Neural cell (in vitro differentiated cells): ENCODE results near the gene TMEM170A. TPM values are rescaled to one million over a fixed set of nuclear protein-coding genes. Genes with fewer than 3 reads are reported as not detected.

ENCODE experiments used
- H2AFZ ChIP-seq: fragments of 200-600, 300-800 bp; sonication (generic), shearing (Covaris generic); 2 replicates; pipeline ENCODE4 v1.6.0; 2014; ENCODE audit warnings: low read depth, mild to moderate bottlenecking, antibody characterized with exemption, low read length, moderate library complexity
- H3F3A ChIP-seq: fragments of 200-600 bp; shearing (Covaris generic); 2 replicates; pipeline ENCODE4 v1.6.1; 2016; ENCODE audit warnings: mild to moderate bottlenecking, moderate library complexity, mixed read lengths, antibody characterized with exemption, low read length; ENCODE audit not compliant: insufficient read depth, poor library complexity, severe bottlenecking
- H3K27ac ChIP-seq: fragments of 200-600, 300-800 bp; sonication (generic), shearing (Covaris generic); 2 replicates; pipeline ENCODE4 v1.5.1; 2014; ENCODE audit warnings: mild to moderate bottlenecking, low read length, moderate library complexity
- H3K27me3 ChIP-seq: fragments of 300-800, 200-600 bp; sonication (generic), shearing (Covaris generic); 2 replicates; pipeline ENCODE4 v1.6.0; 2014; ENCODE audit warnings: mild to moderate bottlenecking, low read depth, low read length, moderate library complexity; ENCODE audit not compliant: insufficient read depth
- H3K36me3 ChIP-seq: fragments of 300-800, 200-600 bp; sonication (generic), shearing (Covaris generic); 2 replicates; pipeline ENCODE4 v1.5.1; 2014; ENCODE audit warnings: mild to moderate bottlenecking, antibody characterized with exemption, low read length, moderate library complexity; ENCODE audit not compliant: insufficient read depth
- H3K4me2 ChIP-seq: fragments of 300-800, 200-600 bp; sonication (generic), shearing (Covaris generic); 2 replicates; pipeline ENCODE4 v1.6.0; 2014; ENCODE audit warnings: mild to moderate bottlenecking, low read length
- H3K4me3 ChIP-seq: fragments of 300-800, 200-600 bp; sonication (generic), shearing (Covaris generic); 2 replicates; pipeline ENCODE4 v1.5.1; 2014; ENCODE audit warnings: mild to moderate bottlenecking, low read length, moderate library complexity
- H3K79me2 ChIP-seq: fragments of 200-600 bp; shearing (Covaris generic); replicated peaks from 2 replicates; pipeline ENCODE4 v1.6.0; 2014; ENCODE audit warnings: mild to moderate bottlenecking, low read length, moderate library complexity; ENCODE audit not compliant: insufficient read depth
- H3K9ac ChIP-seq: fragments of 300-800, 200-600 bp; sonication (generic), shearing (Covaris generic); 2 replicates; pipeline ENCODE4 v1.6.1; 2016; ENCODE audit warnings: mild to moderate bottlenecking, low read length, mixed read lengths
- H3K9me2 ChIP-seq: fragments of 200-600 bp; shearing (Covaris generic); 2 replicates; pipeline ENCODE4 v1.6.1; 2016; ENCODE audit warnings: mild to moderate bottlenecking, low read length, mixed read lengths; ENCODE audit not compliant: insufficient read depth
- H3K9me3 ChIP-seq: fragments of 200-600, 300-800 bp; sonication (generic), shearing (Covaris generic); 2 replicates; pipeline ENCODE4 v1.6.1; 2016; ENCODE audit warnings: mild to moderate bottlenecking, mixed run types, low read length, moderate library complexity, mixed read lengths
- H4K20me1 ChIP-seq: fragments of 200-600 bp; shearing (Covaris generic); 2 replicates; pipeline ENCODE4 v1.6.1; 2016; ENCODE audit warnings: mild to moderate bottlenecking, mixed run types; ENCODE audit not compliant: insufficient read depth
- CTCF ChIP-seq: fragments of 450-650 bp; IDR thresholded peaks from 2 replicates; pipeline ENCODE4 v1.5.1; 2014; ENCODE audit warnings: antibody characterized with exemption, mild to moderate bottlenecking, moderate library complexity; ENCODE audit not compliant: poor library complexity, severe bottlenecking
- EP300 ChIP-seq: fragments of 450-650 bp; conservative IDR thresholded peaks from 2 replicates; pipeline ENCODE4 v1.6.1; 2014; ENCODE audit warnings: antibody characterized with exemption, mild to moderate bottlenecking, moderate library complexity; ENCODE audit not compliant: poor library complexity, severe bottlenecking
- EZH2 ChIP-seq: fragments of 200-600, 300-800 bp; shearing (Covaris generic), sonication (generic); IDR thresholded peaks from 2 replicates; pipeline ENCODE4 v1.6.1; 2014; ENCODE audit warnings: antibody characterized with exemption, low read length, borderline replicate concordance, mild to moderate bottlenecking; ENCODE audit not compliant: insufficient read depth, poor library complexity, severe bottlenecking
- MXI1 ChIP-seq: fragments of 450-650 bp; conservative IDR thresholded peaks from 2 replicates; pipeline ENCODE4 v1.6.1; 2014; ENCODE audit warnings: antibody characterized with exemption, mild to moderate bottlenecking; ENCODE audit not compliant: poor library complexity, severe bottlenecking
- POLR2AphosphoS5 ChIP-seq: IDR thresholded peaks from 2 replicates; pipeline ENCODE4 v1.6.1; 2012
- RAD21 ChIP-seq: fragments of 450-650 bp; conservative IDR thresholded peaks from 2 replicates; pipeline ENCODE4 v1.6.1; 2014; ENCODE audit warnings: antibody characterized with exemption, mild to moderate bottlenecking, moderate library complexity
- SMC3 ChIP-seq: fragments of 450-650 bp; conservative IDR thresholded peaks from 2 replicates; pipeline ENCODE4 v1.6.1; 2014; ENCODE audit warnings: antibody characterized with exemption, mild to moderate bottlenecking, moderate library complexity; ENCODE audit not compliant: poor library complexity
- TAF1 ChIP-seq: IDR thresholded peaks from 2 replicates; pipeline ENCODE4 v1.6.1; 2012; ENCODE audit warnings: low read depth
- polyA plus RNA-seq: library from polyadenylated mRNA; depleted of rRNA; stranded (reverse); fragments of >200 nt; gene quantifications from 2 replicates; pipeline ENCODE4 v1.2.3, GENCODE V29; 2014
- TF ChIP-seq, protein P1 (sequence below): IDR thresholded peaks from 2 replicates; pipeline ENCODE4 v1.6.1; 2012; ENCODE audit warnings: borderline replicate concordance

The TMEM170A gene
- polyA plus RNA-seq, 1 donor from 2014 or later, result 35.9 TPM

GRCh38 chr16:75446416-75446815, 18.1 kb downstream of the TMEM170A start:
- no peaks in the 10 kb centered on the region for H3F3A ChIP-seq
- no peaks in the 10 kb centered on the region for H3K79me2 ChIP-seq
- no peak overlapping the region for H3K4me3 ChIP-seq
- H3K27me3 ChIP-seq, result no peaks in the 10 kb centered on the region
- no peak overlapping the region for H3K27ac ChIP-seq
- H3K4me2 ChIP-seq, result no peak overlapping the region
- no peak overlapping the region for H2AFZ ChIP-seq
- H3K36me3 ChIP-seq, result no peaks in the 10 kb centered on the region
- no peaks in the 10 kb centered on the region for H3K9me2 ChIP-seq
- TF ChIP-seq, protein P1, sequence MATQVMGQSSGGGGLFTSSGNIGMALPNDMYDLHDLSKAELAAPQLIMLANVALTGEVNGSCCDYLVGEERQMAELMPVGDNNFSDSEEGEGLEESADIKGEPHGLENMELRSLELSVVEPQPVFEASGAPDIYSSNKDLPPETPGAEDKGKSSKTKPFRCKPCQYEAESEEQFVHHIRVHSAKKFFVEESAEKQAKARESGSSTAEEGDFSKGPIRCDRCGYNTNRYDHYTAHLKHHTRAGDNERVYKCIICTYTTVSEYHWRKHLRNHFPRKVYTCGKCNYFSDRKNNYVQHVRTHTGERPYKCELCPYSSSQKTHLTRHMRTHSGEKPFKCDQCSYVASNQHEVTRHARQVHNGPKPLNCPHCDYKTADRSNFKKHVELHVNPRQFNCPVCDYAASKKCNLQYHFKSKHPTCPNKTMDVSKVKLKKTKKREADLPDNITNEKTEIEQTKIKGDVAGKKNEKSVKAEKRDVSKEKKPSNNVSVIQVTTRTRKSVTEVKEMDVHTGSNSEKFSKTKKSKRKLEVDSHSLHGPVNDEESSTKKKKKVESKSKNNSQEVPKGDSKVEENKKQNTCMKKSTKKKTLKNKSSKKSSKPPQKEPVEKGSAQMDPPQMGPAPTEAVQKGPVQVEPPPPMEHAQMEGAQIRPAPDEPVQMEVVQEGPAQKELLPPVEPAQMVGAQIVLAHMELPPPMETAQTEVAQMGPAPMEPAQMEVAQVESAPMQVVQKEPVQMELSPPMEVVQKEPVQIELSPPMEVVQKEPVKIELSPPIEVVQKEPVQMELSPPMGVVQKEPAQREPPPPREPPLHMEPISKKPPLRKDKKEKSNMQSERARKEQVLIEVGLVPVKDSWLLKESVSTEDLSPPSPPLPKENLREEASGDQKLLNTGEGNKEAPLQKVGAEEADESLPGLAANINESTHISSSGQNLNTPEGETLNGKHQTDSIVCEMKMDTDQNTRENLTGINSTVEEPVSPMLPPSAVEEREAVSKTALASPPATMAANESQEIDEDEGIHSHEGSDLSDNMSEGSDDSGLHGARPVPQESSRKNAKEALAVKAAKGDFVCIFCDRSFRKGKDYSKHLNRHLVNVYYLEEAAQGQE, result no peak
- no peak for TF ChIP-seq EZH2
- no peak for TF ChIP-seq EP300
- TF ChIP-seq CTCF, result no peak
- TF ChIP-seq POLR2AphosphoS5, result no peak
- TF ChIP-seq TAF1, result no peak
- TF ChIP-seq SMC3, result no peak
- TF ChIP-seq MXI1, result no peak
- no peak for TF ChIP-seq RAD21
- no peaks in the 10 kb centered on the region for H4K20me1 ChIP-seq
- H3K9me3 ChIP-seq, result no peaks in the 10 kb centered on the region
- H3K9ac ChIP-seq, result no peak overlapping the region

DNA sequence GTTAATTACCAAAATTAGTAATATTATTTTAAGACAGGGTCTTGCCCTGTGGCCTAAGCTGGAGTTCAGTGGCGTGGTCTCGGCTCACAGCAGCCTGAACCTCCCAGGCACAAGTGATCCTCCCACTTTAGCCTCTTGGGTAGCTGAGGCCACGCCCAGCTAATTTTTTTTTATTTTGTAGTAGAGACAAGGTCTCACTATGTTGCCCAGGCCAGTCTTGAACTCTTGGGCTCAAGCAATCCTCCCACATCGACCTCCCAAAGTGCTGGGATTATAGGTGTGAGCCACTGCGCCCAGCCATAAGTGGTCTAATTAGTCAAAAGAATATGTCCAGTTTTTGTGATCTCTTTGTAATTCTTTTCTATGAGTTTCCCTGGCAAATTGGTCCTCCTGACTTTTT, 19.2 kb downstream of the TMEM170A start:
- Histone ChIP-seq H4K20me1 (no peaks in the 10 kb centered on the region), H3K4me2 (no peak overlapping the region)

More for the DNA sequence above, 19.2 kb downstream of the TMEM170A start:
- Histone ChIP-seq H3K27ac (no peak overlapping the region), H3K9me2 (no peaks in the 10 kb centered on the region), H3K4me3 (no peak overlapping the region), H3K79me2 (no peaks in the 10 kb centered on the region), H3K27me3 (no peaks in the 10 kb centered on the region), H3K9ac (no peak overlapping the region), H3K36me3 (no peaks in the 10 kb centered on the region), H3K9me3 (no peaks in the 10 kb centered on the region), H3F3A (no peaks in the 10 kb centered on the region), H2AFZ (no peak overlapping the region)
- no peak for TF ChIP-seq EP300
- no peak for TF ChIP-seq SMC3
- TF ChIP-seq MXI1, result no peak
- TF ChIP-seq RAD21, result no peak
